ENCODE measurements around the gene PCDH9. TPM values are rescaled to one million over a fixed set of nuclear protein-coding genes. Genes with fewer than 3 reads are reported as not detected.

PCDH9 gene
- total RNA-seq, 6 donors from 2014 or later = 3.1 to 19.4 (median 7.8) TPM

DNA sequence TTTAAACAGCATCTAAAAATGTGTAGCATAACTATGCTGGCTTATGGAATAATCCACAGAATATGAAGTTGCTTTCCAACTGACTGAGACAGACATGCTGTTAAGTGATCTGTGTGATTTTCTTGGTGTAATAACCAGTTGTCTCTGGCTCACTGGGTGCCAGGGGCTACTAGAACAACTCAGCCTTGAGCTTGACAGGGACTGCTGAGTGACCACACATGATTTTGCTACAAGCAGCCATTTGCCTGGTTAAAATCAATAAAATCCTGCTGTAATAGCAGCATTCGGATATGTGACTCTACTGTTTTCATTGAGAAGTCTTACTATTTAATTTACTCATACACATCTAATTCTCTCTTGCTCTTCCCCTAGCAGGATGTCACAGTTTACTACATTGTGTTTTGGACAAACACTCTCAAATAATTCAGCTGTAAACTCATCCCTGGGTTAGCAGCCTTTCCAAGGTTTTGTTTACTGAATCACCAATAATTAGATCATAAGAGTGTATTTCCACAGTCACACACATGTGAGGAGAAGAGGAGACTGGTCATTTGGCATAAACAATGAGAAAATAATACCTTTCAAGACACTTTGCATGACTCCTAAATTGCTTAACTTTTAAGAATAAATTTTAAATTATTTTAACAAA, 426.2 kb downstream of the PCDH9 start:
- Histone ChIP-seq H3K4me1 (peaks cover 0 to 3% (median 0%) of the 10 kb centered on the region in 4 donors), H3K27me3 (no peaks in the 10 kb centered on the region), H3K27ac (no peak overlapping the region), H3K36me3 (no peaks in the 10 kb centered on the region), H3K4me3 (no peak overlapping the region), H3K9me3 (no peaks in the 10 kb centered on the region)
- no peak for ATAC-seq (ENCODE audit: low FRiP score in 2 of 2)
- no peak for TF ChIP-seq CTCF (IDR thresholded peaks at IDR 0.05)
- TF ChIP-seq POLR2AphosphoS5 (IDR thresholded peaks at IDR 0.05) = no peak
- TF ChIP-seq POLR2A (IDR thresholded peaks at IDR 0.05) = no peak
- no peak for TF ChIP-seq EP300 (IDR thresholded peaks at IDR 0.05)
- WGBS, 2 donors = 59 to 60% methylated on average over 1 of the region's 1 CpG
- DNase-seq = no peak

- H3K4me3 ChIP-seq = no peak overlapping the region
- no peaks in the 10 kb centered on the region for H3K27me3 ChIP-seq
- H3K36me3 ChIP-seq = no peaks in the 10 kb centered on the region
- peaks cover 0 to 3% (median 0%) of the 10 kb centered on the region in 4 donors for H3K4me1 ChIP-seq
- no peak for DNase-seq
- H3K27ac ChIP-seq = no peak overlapping the region
- TF ChIP-seq POLR2A (IDR thresholded peaks at IDR 0.05) (no peak), POLR2AphosphoS5 (IDR thresholded peaks at IDR 0.05) (no peak), EP300 (IDR thresholded peaks at IDR 0.05) (no peak), CTCF (IDR thresholded peaks at IDR 0.05) (no peak)
- WGBS, 2 donors = 71 to 78% methylated on average over 5 of the region's 5 CpGs
- no peak for ATAC-seq (ENCODE audit: low FRiP score in 2 of 2)
- no peaks in the 10 kb centered on the region for H3K9me3 ChIP-seq
Measured at GRCh38 chr13:66803013-66803807, 426.9 kb downstream of the PCDH9 start.

- 45 to 86% methylated on average over 2 of the region's 2 CpGs for WGBS, 2 donors
- H3K4me1 ChIP-seq = no peaks in the 10 kb centered on the region
- no peaks in the 10 kb centered on the region for H3K9me3 ChIP-seq
- no peaks in the 10 kb centered on the region for H3K36me3 ChIP-seq
- no peak overlapping the region for H3K27ac ChIP-seq
- H3K27me3 ChIP-seq = no peaks in the 10 kb centered on the region
- ATAC-seq (ENCODE audit: low FRiP score in 2 of 2) (no peak), DNase-seq (no peak)
- H3K4me3 ChIP-seq = no peak overlapping the region
- TF ChIP-seq POLR2A (IDR thresholded peaks at IDR 0.05) (no peak), EP300 (IDR thresholded peaks at IDR 0.05) (no peak), POLR2AphosphoS5 (IDR thresholded peaks at IDR 0.05) (no peak), CTCF (IDR thresholded peaks at IDR 0.05) (no peak)
Measured at GRCh38 chr13:66795636-66796035, 434.5 kb downstream of the PCDH9 start.

DNA sequence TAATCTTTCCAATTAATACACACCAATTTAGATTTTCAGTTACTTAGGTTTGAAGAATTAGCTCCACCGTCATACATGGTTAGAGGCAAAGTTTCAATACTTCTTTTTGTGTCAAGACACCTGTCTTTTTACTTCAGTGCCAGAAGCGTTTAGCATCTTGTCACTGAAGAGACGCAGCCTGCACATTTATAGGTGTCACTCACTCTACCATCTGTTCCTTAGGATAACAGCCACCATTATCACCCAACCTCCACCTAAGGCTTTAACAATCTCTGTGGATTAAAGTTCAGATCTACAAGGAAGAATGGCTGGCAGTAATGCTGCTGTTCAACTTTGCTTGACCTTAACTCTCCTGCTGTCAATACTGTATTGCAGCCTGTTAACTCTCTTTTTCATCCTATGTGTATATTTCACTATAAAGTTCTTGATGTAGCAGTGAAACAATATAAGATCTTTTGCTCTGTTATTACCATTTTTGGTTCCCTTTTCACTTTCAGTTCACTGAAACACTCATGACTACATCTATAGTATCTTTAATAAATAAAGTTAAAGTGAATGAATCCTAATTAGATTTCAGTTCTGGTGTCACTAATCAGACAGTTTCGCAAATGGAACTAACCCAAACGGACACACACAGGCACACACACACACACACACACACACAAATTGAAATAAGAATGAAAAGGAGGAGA, 435.6 kb downstream of the PCDH9 start:
- no peak overlapping the region for H3K4me3 ChIP-seq
- H3K27ac ChIP-seq = no peak overlapping the region
- 75 to 78% methylated on average over 5 of the region's 5 CpGs for WGBS, 2 donors
- H3K27me3 ChIP-seq = no peaks in the 10 kb centered on the region
- no peaks in the 10 kb centered on the region for H3K36me3 ChIP-seq
- TF ChIP-seq EP300 (IDR thresholded peaks at IDR 0.05) (no peak), CTCF (IDR thresholded peaks at IDR 0.05) (no peak), POLR2AphosphoS5 (IDR thresholded peaks at IDR 0.05) (no peak), POLR2A (IDR thresholded peaks at IDR 0.05) (no peak)
- H3K9me3 ChIP-seq = no peaks in the 10 kb centered on the region
- DNase-seq (no peak), ATAC-seq (ENCODE audit: low FRiP score in 2 of 2) (no peak)
- H3K4me1 ChIP-seq = no peaks in the 10 kb centered on the region

Data from upper lobe of left lung (tissue), 6 donors.